Mammary epithelial cell (primary cell): ENCODE results near the gene FBXL7.

Source experiments
- CTCF ChIP-seq, 2 donors: IDR thresholded peaks in 1 of 2; conservative IDR thresholded peaks in 1 of 2; 2 replicates each; pipeline ENCODE4 v1.5.1; 2011 to 2012; ENCODE audit warnings: inconsistent platforms in 2 of 2, low read length in 2 of 2, mild to moderate bottlenecking in 2 of 2, control low read depth in 1 of 2, low read depth in 1 of 2; ENCODE audit not compliant: insufficient read depth in 1 of 2; ENCODE audit errors: extremely low read depth in 1 of 2
- EZH2 ChIP-seq: IDR thresholded peaks from 2 replicates; pipeline ENCODE4 v1.6.1; 2012; ENCODE audit warnings: low read length, inconsistent platforms, borderline replicate concordance

GRCh38 chr5:15549961-15550360, 50.0 kb downstream of the FBXL7 start:
- TF ChIP-seq CTCF (conservative IDR thresholded peaks at IDR 0.05 in 1 of 2, IDR thresholded peaks at IDR 0.05 in 1 of 2; ENCODE audit: extremely low read depth in 1 of 2, insufficient read depth in 1 of 2, low read depth in 1 of 2, low read length in 2 of 2) (no peak), EZH2 (no peak)
